GM23338 (cell line): ENCODE data around the gene CMSS1. TPM values are rescaled to one million over a fixed set of nuclear protein-coding genes. Genes with fewer than 3 reads are reported as not detected.

Experiments
- ATAC-seq: fragments of 200-7000 bp; cut with Tn5 transposase; 3 replicates; pipeline ENCODE4 v1.9.1; 2020
- DNase-seq: peaks from one replicate; pipeline ENCODE4 v3.0.0-alpha.2; 2015; ENCODE audit warnings: low spot score
- H2AFZ ChIP-seq: fragments of 200-600 bp; sonication (generic); 2 replicates; pipeline ENCODE4 v1.8.0; 2016; ENCODE audit warnings: antibody characterized with exemption, mild to moderate bottlenecking, moderate library complexity
- H3F3A ChIP-seq: fragments of 200-600 bp; sonication (generic); replicated peaks from 2 replicates; pipeline ENCODE4 v1.8.0; 2017; ENCODE audit warnings: antibody characterized with exemption, mixed run types, low read depth
- H3K27ac ChIP-seq: fragments of 200-600 bp; sonication (generic); 2 replicates; pipeline ENCODE4 v1.6.1; 2016; ENCODE audit warnings: low read depth
- H3K27me3 ChIP-seq: fragments of 200-600 bp; sonication (generic); 2 replicates; pipeline ENCODE4 v1.8.0; 2016; ENCODE audit warnings: mild to moderate bottlenecking, mixed run types, moderate library complexity; ENCODE audit not compliant: insufficient read depth
- H3K36me3 ChIP-seq: fragments of 200-600 bp; sonication (generic); 2 replicates; pipeline ENCODE4 v1.8.0; 2016; ENCODE audit warnings: mild to moderate bottlenecking; ENCODE audit not compliant: insufficient read depth
- H3K4me1 ChIP-seq: fragments of 200-600 bp; sonication (generic); 2 replicates; pipeline ENCODE4 v1.8.0; 2016; ENCODE audit warnings: mild to moderate bottlenecking, moderate library complexity; ENCODE audit not compliant: insufficient read depth
- H3K4me2 ChIP-seq: fragments of 200-600 bp; sonication (generic); 2 replicates; pipeline ENCODE4 v1.7.1; 2017; ENCODE audit warnings: mixed run types
- H3K4me3 ChIP-seq: fragments of 200-600 bp; sonication (generic); 2 replicates; pipeline ENCODE4 v1.6.1; 2016; ENCODE audit warnings: mixed run types
- H3K79me2 ChIP-seq: fragments of 200-600 bp; sonication (generic); replicated peaks from 2 replicates; pipeline ENCODE4 v1.8.0; 2017; ENCODE audit warnings: mild to moderate bottlenecking; ENCODE audit not compliant: insufficient read depth
- H3K9me2 ChIP-seq: fragments of 200-600 bp; sonication (generic); 2 replicates; pipeline ENCODE4 v1.8.0; 2017; ENCODE audit not compliant: insufficient read depth
- H4K20me1 ChIP-seq: fragments of 200-600 bp; sonication (generic); replicated peaks from 2 replicates; pipeline ENCODE4 v1.8.0; 2017; ENCODE audit warnings: mild to moderate bottlenecking; ENCODE audit not compliant: insufficient read depth
- H3K27ac Mint-ChIP-seq: 2 replicates; pipeline ENCODE4 v1.8.0; 2020; ENCODE audit warnings: inconsistent platforms, mild to moderate bottlenecking, moderate library complexity, mixed read lengths
- H3K27me3 Mint-ChIP-seq: 3 replicates; pipeline ENCODE4 v1.8.0; 2022; ENCODE audit warnings: low read depth, mild to moderate bottlenecking, moderate library complexity, mixed read lengths, inconsistent platforms; ENCODE audit not compliant: insufficient read depth, poor library complexity
- H3K36me3 Mint-ChIP-seq: 3 replicates; pipeline ENCODE4 v1.8.0; 2021; ENCODE audit warnings: low read depth, mild to moderate bottlenecking, inconsistent platforms, moderate library complexity, mixed read lengths
- H3K4me1 Mint-ChIP-seq: 3 replicates; pipeline ENCODE4 v1.8.0; 2020; ENCODE audit warnings: mild to moderate bottlenecking, inconsistent platforms, mixed read lengths
- H3K4me3 Mint-ChIP-seq: 3 replicates; pipeline ENCODE4 v1.8.0; 2021; ENCODE audit warnings: moderate library complexity, mild to moderate bottlenecking, inconsistent platforms, mixed read lengths
- H3K9me3 Mint-ChIP-seq: 3 replicates; pipeline ENCODE4 v1.8.0; 2020; ENCODE audit warnings: moderate library complexity, mild to moderate bottlenecking, inconsistent platforms, mixed read lengths
- CREB1 ChIP-seq: fragments of 250-450 bp; sonication (Bioruptor Pico); IDR thresholded peaks from 2 replicates; pipeline ENCODE4 v1.5.0; 2020; ENCODE audit warnings: low read depth, mild to moderate bottlenecking, moderate library complexity
- EZH2 ChIP-seq: fragments of 200-600 bp; sonication (generic); IDR thresholded peaks from one replicate; pipeline ENCODE4 v1.8.0; 2017; ENCODE audit warnings: antibody characterized with exemption, mild to moderate bottlenecking, low read depth; ENCODE audit not compliant: unreplicated experiment
- EZH2phosphoT487 ChIP-seq: fragments of 200-600 bp; sonication (generic); IDR thresholded peaks from one replicate; pipeline ENCODE4 v1.8.1; 2018; ENCODE audit warnings: antibody characterized with exemption; ENCODE audit not compliant: unreplicated experiment
- JUNB ChIP-seq: IDR thresholded peaks from one replicate; pipeline ENCODE4 v1.6.1; 2016; ENCODE audit warnings: antibody characterized with exemption; ENCODE audit not compliant: unreplicated experiment
- NANOG ChIP-seq: IDR thresholded peaks from 2 replicates; pipeline ENCODE4 v1.6.1; 2016; ENCODE audit warnings: antibody characterized with exemption, borderline replicate concordance
- POLR2AphosphoS5 ChIP-seq: IDR thresholded peaks from 2 replicates; pipeline ENCODE4 v1.6.1; 2016; ENCODE audit warnings: antibody characterized with exemption, low read depth
- STAT1 ChIP-seq: IDR thresholded peaks from one replicate; pipeline ENCODE4 v1.6.1; 2016; ENCODE audit warnings: antibody characterized with exemption; ENCODE audit not compliant: unreplicated experiment
- ZNF114 ChIP-seq: fragments of 250-450 bp; sonication (Bioruptor Pico); IDR thresholded peaks from 2 replicates; pipeline ENCODE4 v1.5.0; 2020; ENCODE audit warnings: mild to moderate bottlenecking, moderate library complexity
- ZNF331 ChIP-seq: fragments of 250-450 bp; sonication (Bioruptor Pico); IDR thresholded peaks from 2 replicates; pipeline ENCODE4 v1.5.0; 2020; ENCODE audit warnings: low read depth, mild to moderate bottlenecking, moderate library complexity
- polyA plus RNA-seq: library from polyadenylated mRNA; unstranded; fragments of >200 nt; fragmentation: Nextera tagmentation; extraction: Ambion mirVana; gene quantifications from 2 replicates; pipeline ENCODE4 v1.2.1, GENCODE V29; 2016
- total RNA-seq: library from RNA; depleted of rRNA; stranded (reverse); fragments of >200 nt; shearing (Covaris generic); gene quantifications from 2 replicates; pipeline ENCODE4 v1.2.3, GENCODE V29; 2014
- TF ChIP-seq, protein P1 (sequence below): IDR thresholded peaks from 2 replicates; pipeline ENCODE4 v1.6.1; 2016; ENCODE audit warnings: antibody characterized with exemption
- TF ChIP-seq, protein P2 (sequence below): fragments of 250-450 bp; sonication (Bioruptor Pico); IDR thresholded peaks from 2 replicates; pipeline ENCODE4 v1.5.0; 2020; ENCODE audit warnings: mild to moderate bottlenecking, moderate library complexity
- TF ChIP-seq, protein P3 (sequence below): IDR thresholded peaks from one replicate; pipeline ENCODE4 v1.6.1; 2018; ENCODE audit warnings: antibody characterized with exemption; ENCODE audit not compliant: unreplicated experiment
- TF ChIP-seq, protein P4 (sequence below), 2 experiments: fragments of 200-600 bp in 1 of 2; sonication (generic) in 1 of 2; conservative IDR thresholded peaks; 2 replicates each; pipeline versions ENCODE4 v1.5.1 to v1.6.1; 2016 to 2017; ENCODE audit warnings: antibody characterized with exemption in 2 of 2, low read depth in 2 of 2, mild to moderate bottlenecking in 2 of 2, moderate library complexity in 1 of 2

The CMSS1 gene
- total and polyA plus RNA-seq, 2 experiments from 2014 or later = 39.4 to 187 TPM

DNA sequence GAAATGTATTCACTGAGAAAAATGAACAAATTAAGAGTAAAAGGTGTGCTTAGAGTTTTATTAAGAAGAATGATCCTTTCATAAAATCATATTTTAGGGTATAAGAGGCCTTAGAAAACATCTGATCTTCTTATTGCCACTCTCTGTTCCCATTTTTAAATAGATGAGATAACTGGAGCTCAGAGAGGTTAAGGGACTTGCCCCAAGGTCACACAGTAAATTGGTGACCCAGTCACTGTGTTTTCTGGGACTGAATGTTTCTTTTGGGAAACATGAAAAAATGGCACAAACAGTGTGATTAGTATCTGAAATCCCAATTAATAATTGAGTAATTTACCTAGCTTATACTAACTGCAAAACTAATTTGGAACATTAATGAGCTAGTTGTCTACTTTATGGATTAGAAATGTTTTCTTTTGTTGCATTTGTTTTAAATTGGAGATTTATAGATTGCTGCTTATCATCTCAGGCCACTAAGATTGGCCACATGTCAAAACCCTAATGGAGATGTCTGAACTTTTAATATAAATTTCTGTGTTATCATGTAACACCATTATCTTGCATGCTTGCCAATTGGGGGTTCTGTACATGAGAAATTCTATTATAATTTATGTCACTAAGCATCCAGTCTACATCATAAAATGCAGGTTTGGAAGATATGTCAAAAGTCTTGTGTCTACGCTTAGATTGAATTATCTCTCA lies 64.9 kb downstream of the CMSS1 start:
- H3K4me3 ChIP-seq = no peak overlapping the region
- peaks cover 9% of the 10 kb centered on the region; the same call in 1 of the 2 replicates for H3K79me2 ChIP-seq
- H3K27me3 Mint-ChIP-seq = peaks cover 18% of the 10 kb centered on the region
- H3K27ac Mint-ChIP-seq = no peak overlapping the region
- H3K27ac ChIP-seq = no peak overlapping the region
- H3K36me3 ChIP-seq = no peaks in the 10 kb centered on the region
- ATAC-seq = no peak
- peaks cover 15% of the 10 kb centered on the region for H3K4me1 ChIP-seq
- no peaks in the 10 kb centered on the region for H3F3A ChIP-seq
- H3K4me1 Mint-ChIP-seq = peaks cover 18% of the 10 kb centered on the region
- H3K27me3 ChIP-seq = peaks cover 28% of the 10 kb centered on the region
- H3K9me2 ChIP-seq = no peaks in the 10 kb centered on the region
- TF ChIP-seq ZNF114 (no peak), ZNF331 (CRISPR knock-in tag) (no peak), STAT1 (no peak), CREB1 (no peak), JUNB (no peak), EZH2 (no peak), NANOG (no peak), POLR2AphosphoS5 (no peak), EZH2phosphoT487 (no peak)
- TF ChIP-seq, protein P1, sequence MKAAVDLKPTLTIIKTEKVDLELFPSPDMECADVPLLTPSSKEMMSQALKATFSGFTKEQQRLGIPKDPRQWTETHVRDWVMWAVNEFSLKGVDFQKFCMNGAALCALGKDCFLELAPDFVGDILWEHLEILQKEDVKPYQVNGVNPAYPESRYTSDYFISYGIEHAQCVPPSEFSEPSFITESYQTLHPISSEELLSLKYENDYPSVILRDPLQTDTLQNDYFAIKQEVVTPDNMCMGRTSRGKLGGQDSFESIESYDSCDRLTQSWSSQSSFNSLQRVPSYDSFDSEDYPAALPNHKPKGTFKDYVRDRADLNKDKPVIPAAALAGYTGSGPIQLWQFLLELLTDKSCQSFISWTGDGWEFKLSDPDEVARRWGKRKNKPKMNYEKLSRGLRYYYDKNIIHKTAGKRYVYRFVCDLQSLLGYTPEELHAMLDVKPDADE = no peak
- TF ChIP-seq, protein P2, sequence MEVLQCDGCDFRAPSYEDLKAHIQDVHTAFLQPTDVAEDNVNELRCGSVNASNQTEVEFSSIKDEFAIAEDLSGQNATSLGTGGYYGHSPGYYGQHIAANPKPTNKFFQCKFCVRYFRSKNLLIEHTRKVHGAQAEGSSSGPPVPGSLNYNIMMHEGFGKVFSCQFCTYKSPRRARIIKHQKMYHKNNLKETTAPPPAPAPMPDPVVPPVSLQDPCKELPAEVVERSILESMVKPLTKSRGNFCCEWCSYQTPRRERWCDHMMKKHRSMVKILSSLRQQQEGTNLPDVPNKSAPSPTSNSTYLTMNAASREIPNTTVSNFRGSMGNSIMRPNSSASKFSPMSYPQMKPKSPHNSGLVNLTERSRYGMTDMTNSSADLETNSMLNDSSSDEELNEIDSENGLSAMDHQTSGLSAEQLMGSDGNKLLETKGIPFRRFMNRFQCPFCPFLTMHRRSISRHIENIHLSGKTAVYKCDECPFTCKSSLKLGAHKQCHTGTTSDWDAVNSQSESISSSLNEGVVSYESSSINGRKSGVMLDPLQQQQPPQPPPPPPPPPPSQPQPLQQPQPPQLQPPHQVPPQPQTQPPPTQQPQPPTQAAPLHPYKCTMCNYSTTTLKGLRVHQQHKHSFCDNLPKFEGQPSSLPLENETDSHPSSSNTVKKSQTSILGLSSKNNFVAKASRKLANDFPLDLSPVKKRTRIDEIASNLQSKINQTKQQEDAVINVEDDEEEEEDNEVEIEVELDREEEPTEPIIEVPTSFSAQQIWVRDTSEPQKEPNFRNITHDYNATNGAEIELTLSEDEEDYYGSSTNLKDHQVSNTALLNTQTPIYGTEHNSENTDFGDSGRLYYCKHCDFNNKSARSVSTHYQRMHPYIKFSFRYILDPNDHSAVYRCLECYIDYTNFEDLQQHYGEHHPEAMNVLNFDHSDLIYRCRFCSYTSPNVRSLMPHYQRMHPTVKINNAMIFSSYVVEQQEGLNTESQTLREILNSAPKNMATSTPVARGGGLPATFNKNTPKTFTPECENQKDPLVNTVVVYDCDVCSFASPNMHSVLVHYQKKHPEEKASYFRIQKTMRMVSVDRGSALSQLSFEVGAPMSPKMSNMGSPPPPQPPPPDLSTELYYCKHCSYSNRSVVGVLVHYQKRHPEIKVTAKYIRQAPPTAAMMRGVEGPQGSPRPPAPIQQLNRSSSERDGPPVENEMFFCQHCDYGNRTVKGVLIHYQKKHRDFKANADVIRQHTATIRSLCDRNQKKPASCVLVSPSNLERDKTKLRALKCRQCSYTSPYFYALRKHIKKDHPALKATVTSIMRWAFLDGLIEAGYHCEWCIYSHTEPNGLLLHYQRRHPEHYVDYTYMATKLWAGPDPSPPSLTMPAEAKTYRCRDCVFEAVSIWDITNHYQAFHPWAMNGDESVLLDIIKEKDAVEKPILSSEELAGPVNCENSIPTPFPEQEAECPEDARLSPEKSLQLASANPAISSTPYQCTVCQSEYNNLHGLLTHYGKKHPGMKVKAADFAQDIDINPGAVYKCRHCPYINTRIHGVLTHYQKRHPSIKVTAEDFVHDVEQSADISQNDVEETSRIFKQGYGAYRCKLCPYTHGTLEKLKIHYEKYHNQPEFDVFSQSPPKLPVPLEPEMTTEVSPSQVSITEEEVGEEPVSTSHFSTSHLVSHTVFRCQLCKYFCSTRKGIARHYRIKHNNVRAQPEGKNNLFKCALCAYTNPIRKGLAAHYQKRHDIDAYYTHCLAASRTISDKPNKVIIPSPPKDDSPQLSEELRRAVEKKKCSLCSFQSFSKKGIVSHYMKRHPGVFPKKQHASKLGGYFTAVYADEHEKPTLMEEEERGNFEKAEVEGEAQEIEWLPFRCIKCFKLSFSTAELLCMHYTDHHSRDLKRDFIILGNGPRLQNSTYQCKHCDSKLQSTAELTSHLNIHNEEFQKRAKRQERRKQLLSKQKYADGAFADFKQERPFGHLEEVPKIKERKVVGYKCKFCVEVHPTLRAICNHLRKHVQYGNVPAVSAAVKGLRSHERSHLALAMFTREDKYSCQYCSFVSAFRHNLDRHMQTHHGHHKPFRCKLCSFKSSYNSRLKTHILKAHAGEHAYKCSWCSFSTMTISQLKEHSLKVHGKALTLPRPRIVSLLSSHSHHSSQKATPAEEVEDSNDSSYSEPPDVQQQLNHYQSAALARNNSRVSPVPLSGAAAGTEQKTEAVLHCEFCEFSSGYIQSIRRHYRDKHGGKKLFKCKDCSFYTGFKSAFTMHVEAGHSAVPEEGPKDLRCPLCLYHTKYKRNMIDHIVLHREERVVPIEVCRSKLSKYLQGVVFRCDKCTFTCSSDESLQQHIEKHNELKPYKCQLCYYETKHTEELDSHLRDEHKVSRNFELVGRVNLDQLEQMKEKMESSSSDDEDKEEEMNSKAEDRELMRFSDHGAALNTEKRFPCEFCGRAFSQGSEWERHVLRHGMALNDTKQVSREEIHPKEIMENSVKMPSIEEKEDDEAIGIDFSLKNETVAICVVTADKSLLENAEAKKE (CRISPR knock-in tag) = no peak
- TF ChIP-seq, protein P3, sequence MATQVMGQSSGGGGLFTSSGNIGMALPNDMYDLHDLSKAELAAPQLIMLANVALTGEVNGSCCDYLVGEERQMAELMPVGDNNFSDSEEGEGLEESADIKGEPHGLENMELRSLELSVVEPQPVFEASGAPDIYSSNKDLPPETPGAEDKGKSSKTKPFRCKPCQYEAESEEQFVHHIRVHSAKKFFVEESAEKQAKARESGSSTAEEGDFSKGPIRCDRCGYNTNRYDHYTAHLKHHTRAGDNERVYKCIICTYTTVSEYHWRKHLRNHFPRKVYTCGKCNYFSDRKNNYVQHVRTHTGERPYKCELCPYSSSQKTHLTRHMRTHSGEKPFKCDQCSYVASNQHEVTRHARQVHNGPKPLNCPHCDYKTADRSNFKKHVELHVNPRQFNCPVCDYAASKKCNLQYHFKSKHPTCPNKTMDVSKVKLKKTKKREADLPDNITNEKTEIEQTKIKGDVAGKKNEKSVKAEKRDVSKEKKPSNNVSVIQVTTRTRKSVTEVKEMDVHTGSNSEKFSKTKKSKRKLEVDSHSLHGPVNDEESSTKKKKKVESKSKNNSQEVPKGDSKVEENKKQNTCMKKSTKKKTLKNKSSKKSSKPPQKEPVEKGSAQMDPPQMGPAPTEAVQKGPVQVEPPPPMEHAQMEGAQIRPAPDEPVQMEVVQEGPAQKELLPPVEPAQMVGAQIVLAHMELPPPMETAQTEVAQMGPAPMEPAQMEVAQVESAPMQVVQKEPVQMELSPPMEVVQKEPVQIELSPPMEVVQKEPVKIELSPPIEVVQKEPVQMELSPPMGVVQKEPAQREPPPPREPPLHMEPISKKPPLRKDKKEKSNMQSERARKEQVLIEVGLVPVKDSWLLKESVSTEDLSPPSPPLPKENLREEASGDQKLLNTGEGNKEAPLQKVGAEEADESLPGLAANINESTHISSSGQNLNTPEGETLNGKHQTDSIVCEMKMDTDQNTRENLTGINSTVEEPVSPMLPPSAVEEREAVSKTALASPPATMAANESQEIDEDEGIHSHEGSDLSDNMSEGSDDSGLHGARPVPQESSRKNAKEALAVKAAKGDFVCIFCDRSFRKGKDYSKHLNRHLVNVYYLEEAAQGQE = no peak
- TF ChIP-seq, protein P4, sequence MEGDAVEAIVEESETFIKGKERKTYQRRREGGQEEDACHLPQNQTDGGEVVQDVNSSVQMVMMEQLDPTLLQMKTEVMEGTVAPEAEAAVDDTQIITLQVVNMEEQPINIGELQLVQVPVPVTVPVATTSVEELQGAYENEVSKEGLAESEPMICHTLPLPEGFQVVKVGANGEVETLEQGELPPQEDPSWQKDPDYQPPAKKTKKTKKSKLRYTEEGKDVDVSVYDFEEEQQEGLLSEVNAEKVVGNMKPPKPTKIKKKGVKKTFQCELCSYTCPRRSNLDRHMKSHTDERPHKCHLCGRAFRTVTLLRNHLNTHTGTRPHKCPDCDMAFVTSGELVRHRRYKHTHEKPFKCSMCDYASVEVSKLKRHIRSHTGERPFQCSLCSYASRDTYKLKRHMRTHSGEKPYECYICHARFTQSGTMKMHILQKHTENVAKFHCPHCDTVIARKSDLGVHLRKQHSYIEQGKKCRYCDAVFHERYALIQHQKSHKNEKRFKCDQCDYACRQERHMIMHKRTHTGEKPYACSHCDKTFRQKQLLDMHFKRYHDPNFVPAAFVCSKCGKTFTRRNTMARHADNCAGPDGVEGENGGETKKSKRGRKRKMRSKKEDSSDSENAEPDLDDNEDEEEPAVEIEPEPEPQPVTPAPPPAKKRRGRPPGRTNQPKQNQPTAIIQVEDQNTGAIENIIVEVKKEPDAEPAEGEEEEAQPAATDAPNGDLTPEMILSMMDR (conservative IDR thresholded peaks at IDR 0.05; ENCODE audit: low read depth in 2 of 2) = no peak
- H3K36me3 Mint-ChIP-seq = peaks cover 2% of the 10 kb centered on the region; the same call in 1 of the 3 replicates
- H2AFZ ChIP-seq = no peak overlapping the region
- no peak for DNase-seq
- no peak overlapping the region for H3K4me2 ChIP-seq
- no peaks in the 10 kb centered on the region for H3K9me3 Mint-ChIP-seq
- H4K20me1 ChIP-seq = peaks cover 11% of the 10 kb centered on the region
- H3K4me3 Mint-ChIP-seq = no peak overlapping the region
